RWPE2 (cell line): ENCODE data around the gene FADS1.

Experiments
- ATAC-seq: fragments of 200-7000 bp; cut with Tn5 transposase; 3 replicates; pipeline ENCODE4 v1.9.1; 2021; ENCODE audit warnings: low read depth
- DNase-seq: peaks from one replicate; pipeline ENCODE4 v3.0.0-alpha.2; 2020; ENCODE audit warnings: low spot score
- H3K27ac ChIP-seq: fragments of 450-650 bp; 2 replicates; pipeline ENCODE4 v1.5.1; 2017; ENCODE audit warnings: mild to moderate bottlenecking; ENCODE audit not compliant: poor library complexity, severe bottlenecking
- H3K27me3 ChIP-seq: fragments of 250-450 bp; sonication (Bioruptor Pico); 2 replicates; pipeline ENCODE4 v1.5.1; 2021; ENCODE audit warnings: mild to moderate bottlenecking, moderate library complexity; ENCODE audit not compliant: insufficient read depth, poor library complexity, severe bottlenecking
- H3K36me3 ChIP-seq: fragments of 250-450 bp; sonication (Bioruptor Pico); 2 replicates; pipeline ENCODE4 v1.5.1; 2020; ENCODE audit warnings: low read depth, mild to moderate bottlenecking, moderate library complexity
- H3K4me1 ChIP-seq: fragments of 250-450 bp; sonication (Bioruptor Pico); 2 replicates; pipeline ENCODE4 v1.5.1; 2021; ENCODE audit warnings: mild to moderate bottlenecking, moderate library complexity; ENCODE audit not compliant: insufficient read depth, poor library complexity, severe bottlenecking
- H3K4me3 ChIP-seq: fragments of 250-450 bp; sonication (Bioruptor Pico); 2 replicates; pipeline ENCODE4 v1.5.1; 2021; ENCODE audit warnings: mild to moderate bottlenecking, moderate library complexity; ENCODE audit not compliant: severe bottlenecking
- H3K9me3 ChIP-seq: fragments of 250-450 bp; sonication (Bioruptor Pico); 2 replicates; pipeline ENCODE4 v1.5.1; 2021; ENCODE audit warnings: mild to moderate bottlenecking, moderate library complexity; ENCODE audit not compliant: severe bottlenecking
- CTCF ChIP-seq: fragments of 450-650 bp; IDR thresholded peaks from one replicate; pipeline ENCODE4 v1.5.1; 2017; ENCODE audit warnings: mild to moderate bottlenecking, moderate library complexity; ENCODE audit not compliant: poor library complexity, severe bottlenecking

FADS1 gene

GRCh38 chr11:61751384-61751783, 65.4 kb downstream of the FADS1 start:
- H3K4me1 ChIP-seq: no peaks in the 10 kb centered on the region
- H3K27me3 ChIP-seq: peaks cover 5% of the 10 kb centered on the region
- DNase-seq: no peak
- no peak overlapping the region for H3K4me3 ChIP-seq
- no peaks in the 10 kb centered on the region for H3K9me3 ChIP-seq
- no peak for TF ChIP-seq CTCF
- H3K36me3 ChIP-seq: no peaks in the 10 kb centered on the region
- no peak overlapping the region for H3K27ac ChIP-seq
- ATAC-seq: no peak

- peaks cover 5% of the 10 kb centered on the region for H3K27me3 ChIP-seq
- no peaks in the 10 kb centered on the region for H3K4me1 ChIP-seq
- ATAC-seq (no peak), DNase-seq (no peak)
- H3K27ac ChIP-seq: no peak overlapping the region
- no peak for TF ChIP-seq CTCF
- no peaks in the 10 kb centered on the region for H3K9me3 ChIP-seq
- no peak overlapping the region for H3K4me3 ChIP-seq
- no peaks in the 10 kb centered on the region for H3K36me3 ChIP-seq
Observed at GRCh38 chr11:61750631-61751273, 66.1 kb downstream of the FADS1 start.
